ENCODE measurements around the gene PEMT.

Gene PEMT

DNA sequence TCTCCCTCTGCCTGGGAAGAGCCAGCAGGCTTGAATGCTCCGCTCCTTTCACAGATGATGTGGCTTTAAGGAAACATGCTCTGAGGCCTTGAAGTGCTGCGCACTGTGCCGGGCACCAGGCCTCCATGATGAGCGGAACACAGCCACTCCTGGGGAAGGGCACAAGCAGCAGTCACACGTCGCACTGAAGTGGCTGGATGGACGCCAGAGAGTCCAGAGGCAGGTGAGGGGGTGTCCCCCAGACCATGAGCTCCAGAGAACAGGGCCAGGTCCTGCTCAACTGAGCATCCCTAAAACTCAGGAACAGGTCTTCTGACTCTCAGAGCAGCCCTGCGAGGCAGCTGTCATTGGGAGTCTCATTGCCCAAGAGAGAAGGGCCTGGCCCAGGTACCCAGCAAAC is 35.6 kb downstream of the PEMT start:
- Histone ChIP-seq H2AK5ac (ENCODE audit: low read length) (no peak overlapping the region), H3K23ac (ENCODE audit: low read length) (no peak overlapping the region), H3K79me1 (ENCODE audit: low read length) (no peaks in the 10 kb centered on the region), H3K79me2 (ENCODE audit: control insufficient read depth, insufficient read depth, low read length, poor library complexity) (no peaks in the 10 kb centered on the region), H3K4me1 (ENCODE audit: control insufficient read depth in 1 of 2, insufficient read depth in 2 of 2, low read length in 2 of 2) (no peaks in the 10 kb centered on the region), H3K27me3 (ENCODE audit: insufficient read depth, low read length) (no peaks in the 10 kb centered on the region), H2AFZ (ENCODE audit: insufficient read depth, low read length, poor library complexity) (no peak overlapping the region), H3K4ac (ENCODE audit: low read depth, low read length) (no peak overlapping the region), H3K14ac (ENCODE audit: low read length) (no peak overlapping the region), H3K36me3 (ENCODE audit: control insufficient read depth in 1 of 2, insufficient read depth in 2 of 2, low read length in 2 of 2) (no peaks in the 10 kb centered on the region), H2BK120ac (ENCODE audit: insufficient read depth, low read length, poor library complexity) (no peak overlapping the region), H4K12ac (ENCODE audit: low read depth, low read length) (no peak overlapping the region), H3K4me3 (ENCODE audit: low read depth, low read length) (peak overlapping the region; percentile 3), H2BK5ac (ENCODE audit: low read depth, low read length, poor library complexity) (no peak overlapping the region), H4K8ac (ENCODE audit: low read depth, low read length) (no peak overlapping the region), H3K9ac (ENCODE audit: low read length) (no peak overlapping the region), H3K27ac (ENCODE audit: low read depth, low read length) (no peak overlapping the region), H3K4me2 (ENCODE audit: low read length) (no peak overlapping the region), H4K91ac (ENCODE audit: low read depth, low read length) (no peak overlapping the region), H2BK12ac (ENCODE audit: low read length) (no peak overlapping the region), H3K18ac (ENCODE audit: low read length) (no peak overlapping the region), H3K9me3 (ENCODE audit: insufficient read depth, low read depth, low read length) (no peaks in the 10 kb centered on the region)
- DNase-seq = no peak
- no CpG with 5 or more reads among the region's 8 CpGs for WGBS (ENCODE audit: extremely low coverage, insufficient coverage, insufficient read length)

DNA sequence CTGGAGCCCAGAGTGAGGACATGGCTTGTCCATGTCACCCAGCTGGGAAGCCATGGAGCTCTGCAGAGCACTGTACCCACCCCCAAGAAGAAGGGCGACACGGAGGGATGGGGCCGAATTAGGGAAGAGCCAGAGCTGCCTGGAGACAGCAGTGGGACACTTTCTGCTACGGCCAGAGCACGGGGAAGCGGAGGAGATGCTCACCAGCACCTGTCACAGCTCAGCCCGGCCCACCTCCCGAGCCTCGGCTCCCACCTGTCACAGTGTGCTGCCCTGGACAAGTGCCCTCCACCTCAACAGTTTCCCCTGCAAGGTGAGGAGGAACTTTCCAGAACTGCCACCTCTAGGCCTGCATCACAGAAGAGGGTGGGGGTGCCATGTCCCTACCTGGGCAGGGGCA is 36.4 kb downstream of the PEMT start:
- Histone ChIP-seq H3K4me3 (ENCODE audit: low read depth, low read length) (no peak overlapping the region), H4K12ac (ENCODE audit: low read depth, low read length) (no peak overlapping the region), H3K23ac (ENCODE audit: low read length) (no peak overlapping the region), H4K91ac (ENCODE audit: low read depth, low read length) (no peak overlapping the region), H3K79me2 (ENCODE audit: control insufficient read depth, insufficient read depth, low read length, poor library complexity) (no peaks in the 10 kb centered on the region), H3K4me1 (ENCODE audit: control insufficient read depth in 1 of 2, insufficient read depth in 2 of 2, low read length in 2 of 2) (no peaks in the 10 kb centered on the region), H3K4me2 (ENCODE audit: low read length) (no peak overlapping the region), H3K27me3 (ENCODE audit: insufficient read depth, low read length) (no peaks in the 10 kb centered on the region), H3K9me3 (ENCODE audit: insufficient read depth, low read depth, low read length) (no peaks in the 10 kb centered on the region), H2AK5ac (ENCODE audit: low read length) (no peak overlapping the region), H2BK12ac (ENCODE audit: low read length) (no peak overlapping the region), H2BK5ac (ENCODE audit: low read depth, low read length, poor library complexity) (no peak overlapping the region), H3K9ac (ENCODE audit: low read length) (no peak overlapping the region), H3K36me3 (ENCODE audit: control insufficient read depth in 1 of 2, insufficient read depth in 2 of 2, low read length in 2 of 2) (no peaks in the 10 kb centered on the region), H2BK120ac (ENCODE audit: insufficient read depth, low read length, poor library complexity) (no peak overlapping the region), H2AFZ (ENCODE audit: insufficient read depth, low read length, poor library complexity) (no peak overlapping the region), H3K27ac (ENCODE audit: low read depth, low read length) (no peak overlapping the region), H3K4ac (ENCODE audit: low read depth, low read length) (no peak overlapping the region), H3K79me1 (ENCODE audit: low read length) (no peaks in the 10 kb centered on the region), H3K18ac (ENCODE audit: low read length) (no peak overlapping the region), H3K14ac (ENCODE audit: low read length) (no peak overlapping the region), H4K8ac (ENCODE audit: low read depth, low read length) (no peak overlapping the region)
- WGBS (ENCODE audit: extremely low coverage, insufficient coverage, insufficient read length) = no CpG with 5 or more reads among the region's 9 CpGs
- DNase-seq = no peak

DNA sequence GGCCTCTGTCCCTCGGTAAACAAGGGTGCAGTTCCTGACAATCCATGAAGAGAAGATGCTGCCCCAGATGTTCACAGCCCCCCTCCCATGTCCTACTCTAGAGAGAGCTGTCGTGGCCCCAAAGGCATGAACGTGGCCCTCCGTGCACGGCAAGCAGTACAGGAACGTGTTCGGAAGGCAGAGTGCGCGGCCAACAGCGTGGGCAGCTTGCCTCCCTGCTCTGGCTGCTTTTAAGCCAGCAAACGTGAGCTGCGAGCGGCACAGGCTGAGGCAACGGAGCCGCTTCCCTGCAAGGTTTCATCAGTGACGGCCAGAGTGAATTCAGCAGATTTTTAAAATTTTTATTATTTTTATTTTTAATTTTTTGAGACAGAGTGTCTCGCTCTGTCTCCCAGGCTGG is 37.2 kb downstream of the PEMT start:
- Histone ChIP-seq H3K4me3 (ENCODE audit: low read depth, low read length) (no peak overlapping the region), H3K79me2 (ENCODE audit: control insufficient read depth, insufficient read depth, low read length, poor library complexity) (no peaks in the 10 kb centered on the region), H3K4me1 (ENCODE audit: control insufficient read depth in 1 of 2, insufficient read depth in 2 of 2, low read length in 2 of 2) (no peaks in the 10 kb centered on the region), H4K12ac (ENCODE audit: low read depth, low read length) (no peak overlapping the region), H3K9me3 (ENCODE audit: insufficient read depth, low read depth, low read length) (no peaks in the 10 kb centered on the region), H3K27me3 (ENCODE audit: insufficient read depth, low read length) (no peaks in the 10 kb centered on the region), H4K8ac (ENCODE audit: low read depth, low read length) (no peak overlapping the region), H3K9ac (ENCODE audit: low read length) (no peak overlapping the region), H2AFZ (ENCODE audit: insufficient read depth, low read length, poor library complexity) (no peak overlapping the region), H2BK12ac (ENCODE audit: low read length) (no peak overlapping the region), H3K4me2 (ENCODE audit: low read length) (no peak overlapping the region), H3K23ac (ENCODE audit: low read length) (no peak overlapping the region), H3K18ac (ENCODE audit: low read length) (no peak overlapping the region), H3K36me3 (ENCODE audit: control insufficient read depth in 1 of 2, insufficient read depth in 2 of 2, low read length in 2 of 2) (no peaks in the 10 kb centered on the region), H2BK120ac (ENCODE audit: insufficient read depth, low read length, poor library complexity) (no peak overlapping the region), H2BK5ac (ENCODE audit: low read depth, low read length, poor library complexity) (no peak overlapping the region), H3K14ac (ENCODE audit: low read length) (no peak overlapping the region), H2AK5ac (ENCODE audit: low read length) (no peak overlapping the region), H3K79me1 (ENCODE audit: low read length) (no peaks in the 10 kb centered on the region), H3K27ac (ENCODE audit: low read depth, low read length) (no peak overlapping the region), H3K4ac (ENCODE audit: low read depth, low read length) (no peak overlapping the region), H4K91ac (ENCODE audit: low read depth, low read length) (no peak overlapping the region)
- no peak for DNase-seq
- WGBS (ENCODE audit: extremely low coverage, insufficient coverage, insufficient read length) = no CpG with 5 or more reads among the region's 17 CpGs

DNA sequence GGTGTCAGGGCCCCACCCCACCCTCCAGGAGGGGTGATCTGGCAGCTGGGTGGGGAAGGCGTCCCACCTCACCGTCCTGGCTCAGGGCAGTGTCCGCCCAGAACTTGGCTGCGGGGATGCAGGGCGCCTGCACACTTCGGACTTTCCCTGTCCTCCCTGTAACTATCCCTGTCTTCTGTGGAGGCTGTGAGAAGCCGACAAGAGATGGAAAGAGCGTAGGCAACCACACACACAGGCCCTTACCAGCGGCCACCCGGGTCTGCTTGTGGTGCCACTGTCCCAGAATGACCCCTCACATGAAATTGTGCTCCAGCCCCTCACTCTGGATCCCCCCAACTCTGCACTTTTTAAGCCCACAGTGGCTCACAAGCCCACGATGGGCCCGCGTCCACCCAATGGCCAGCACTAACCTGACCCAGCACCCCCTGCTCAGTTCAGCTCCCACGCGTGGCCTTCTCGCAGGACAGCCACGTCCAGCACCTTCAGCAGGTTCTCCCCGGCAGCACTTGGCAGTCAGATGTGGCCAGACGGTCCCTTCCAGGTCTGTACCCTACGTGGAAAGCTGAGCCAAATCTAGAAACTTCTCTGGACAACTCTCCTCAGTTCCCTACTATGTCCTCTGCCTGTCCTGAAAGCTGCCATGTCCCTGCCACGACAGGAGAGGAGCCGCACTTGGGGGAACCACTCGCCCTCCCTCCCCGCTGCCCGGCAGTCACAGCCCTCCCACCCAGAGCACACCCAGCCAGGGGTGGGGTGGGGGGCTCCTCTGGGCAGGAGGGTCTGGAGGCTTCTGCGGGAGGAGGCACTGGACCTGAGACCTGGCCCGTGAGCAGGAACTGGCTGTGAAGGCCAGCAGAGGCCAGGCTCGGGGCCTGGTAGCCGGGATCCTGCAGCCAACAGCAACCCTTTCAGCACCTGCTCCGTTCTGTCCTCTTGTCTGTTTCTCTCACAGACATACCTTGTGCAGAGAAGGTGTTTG is 38.0 kb downstream of the PEMT start:
- no CpG with 5 or more reads among the region's 30 CpGs for WGBS (ENCODE audit: extremely low coverage, insufficient coverage, insufficient read length)

More for the DNA sequence above, 38.0 kb downstream of the PEMT start:
- no peak overlapping the region for H4K12ac ChIP-seq (ENCODE audit: low read depth, low read length)
- no peak overlapping the region for H4K8ac ChIP-seq (ENCODE audit: low read depth, low read length)
- no peak for DNase-seq
- no peaks in the 10 kb centered on the region for H3K9me3 ChIP-seq (ENCODE audit: insufficient read depth, low read depth, low read length)
- no peaks in the 10 kb centered on the region for H3K4me1 ChIP-seq (ENCODE audit: control insufficient read depth in 1 of 2, insufficient read depth in 2 of 2, low read length in 2 of 2)
- no peak overlapping the region for H2AK5ac ChIP-seq (ENCODE audit: low read length)
- no peak overlapping the region for H2BK120ac ChIP-seq (ENCODE audit: insufficient read depth, low read length, poor library complexity)
- no peaks in the 10 kb centered on the region for H3K79me1 ChIP-seq (ENCODE audit: low read length)
- H3K4ac ChIP-seq (ENCODE audit: low read depth, low read length) = no peak overlapping the region
- H3K18ac ChIP-seq (ENCODE audit: low read length) = no peak overlapping the region
- H3K9ac ChIP-seq (ENCODE audit: low read length) = no peak overlapping the region
- H2BK5ac ChIP-seq (ENCODE audit: low read depth, low read length, poor library complexity) = no peak overlapping the region
- H3K14ac ChIP-seq (ENCODE audit: low read length) = no peak overlapping the region
- no peak overlapping the region for H3K23ac ChIP-seq (ENCODE audit: low read length)
- no peak overlapping the region for H3K4me2 ChIP-seq (ENCODE audit: low read length)
- H3K27me3 ChIP-seq (ENCODE audit: insufficient read depth, low read length) = no peaks in the 10 kb centered on the region
- H2AFZ ChIP-seq (ENCODE audit: insufficient read depth, low read length, poor library complexity) = no peak overlapping the region
- no peak overlapping the region for H3K4me3 ChIP-seq (ENCODE audit: low read depth, low read length)
- no peak overlapping the region for H3K27ac ChIP-seq (ENCODE audit: low read depth, low read length)
- H3K36me3 ChIP-seq (ENCODE audit: control insufficient read depth in 1 of 2, insufficient read depth in 2 of 2, low read length in 2 of 2) = no peaks in the 10 kb centered on the region
- H4K91ac ChIP-seq (ENCODE audit: low read depth, low read length) = no peak overlapping the region
- no peaks in the 10 kb centered on the region for H3K79me2 ChIP-seq (ENCODE audit: control insufficient read depth, insufficient read depth, low read length, poor library complexity)
- H2BK12ac ChIP-seq (ENCODE audit: low read length) = no peak overlapping the region
